ENCODE measurements around the gene SMAP1.

The SMAP1 gene

GRCh38 chr6:70667711-70668498 lies at the start of gene SMAP1:
Gene SMAP1 (plus strand): TSS chr6:70667883. CDS start chr6:70668024, 141 bp downstream.
- no peak for DNase-seq

GRCh38 chr6:70620746-70621145 lies 46.9 kb upstream of the SMAP1 start:
- DNase-seq = no peak

- DNase-seq = no peak
These were observed 45.2 kb upstream of the SMAP1 start for GRCh38 chr6:70622461-70622860.

GRCh38 chr6:70625436-70625835 lies 42.2 kb upstream of the SMAP1 start:
- DNase-seq = no peak

- DNase-seq = no peak
These were observed 40.0 kb upstream of the SMAP1 start for GRCh38 chr6:70627500-70628254.

GRCh38 chr6:70629929-70630328 lies 37.8 kb upstream of the SMAP1 start:
- no peak for DNase-seq

GRCh38 chr6:70633870-70634269 lies 33.8 kb upstream of the SMAP1 start:
- no peak for DNase-seq

- DNase-seq = no peak
These were observed 31.1 kb upstream of the SMAP1 start for GRCh38 chr6:70636596-70636995.

GRCh38 chr6:70638468-70638867 lies 29.2 kb upstream of the SMAP1 start:
- DNase-seq = no peak

GRCh38 chr6:70651326-70651905 lies 16.3 kb upstream of the SMAP1 start:
- no peak for DNase-seq

GRCh38 chr6:70652216-70652615 lies 15.5 kb upstream of the SMAP1 start:
- no peak for DNase-seq

GRCh38 chr6:70657706-70658105 lies 10.0 kb upstream of the SMAP1 start:
- DNase-seq = no peak

GRCh38 chr6:70663881-70664466 lies 3.7 kb upstream of the SMAP1 start:
- no peak for DNase-seq

GRCh38 chr6:70666706-70667105 lies 977 bp upstream of the SMAP1 start:
- no peak for DNase-seq

- no peak for DNase-seq
These were observed 400 bp upstream of the SMAP1 start for GRCh38 chr6:70667256-70667710.

- no peak for DNase-seq
These were observed 773 bp downstream of the SMAP1 start for GRCh38 chr6:70668499-70668812.

- DNase-seq = no peak
These were observed 1.4 kb downstream of the SMAP1 start for GRCh38 chr6:70669133-70669532.

GRCh38 chr6:70672549-70672948 lies 4.9 kb downstream of the SMAP1 start:
- no peak for DNase-seq

GRCh38 chr6:70673054-70673453 lies 5.4 kb downstream of the SMAP1 start:
- no peak for DNase-seq

GRCh38 chr6:70673601-70674000 lies 5.9 kb downstream of the SMAP1 start:
- no peak for DNase-seq

- no peak for DNase-seq
These were observed 8.1 kb downstream of the SMAP1 start for GRCh38 chr6:70675822-70676221.

- no peak for DNase-seq
These were observed 9.1 kb downstream of the SMAP1 start for GRCh38 chr6:70676821-70677220.

GRCh38 chr6:70680396-70680795 lies 12.7 kb downstream of the SMAP1 start:
- no peak for DNase-seq

Measured in SIG-M5 (cell line).